Measurements from ENCODE around the gene RYR3. TPM values are rescaled to one million over a fixed set of nuclear protein-coding genes. Genes with fewer than 3 reads are reported as not detected.

Gene RYR3
- total and polyA plus RNA-seq, 2 of the 13 experiments (the other 11 are each of a cell fraction or from before 2014, with no cell fraction given): not detected

DNA sequence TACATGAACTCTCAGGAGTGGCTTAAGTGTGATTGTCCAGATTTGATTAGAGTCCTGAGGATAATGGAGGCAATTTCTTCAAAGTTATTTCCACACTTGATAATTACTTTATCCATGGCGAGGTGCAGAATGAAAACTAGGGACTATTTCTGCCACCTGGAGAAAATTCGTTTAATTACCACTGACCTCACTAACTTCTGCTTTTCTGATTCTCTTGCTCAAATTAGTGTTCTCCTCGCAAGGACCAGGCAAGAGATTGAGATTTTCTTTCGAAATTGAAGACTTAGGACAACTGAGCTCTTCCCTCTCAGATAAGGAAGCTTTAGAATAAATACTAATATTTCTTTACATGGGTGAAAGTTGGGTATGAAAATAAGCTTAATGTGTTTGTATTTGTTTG lies 135.2 kb downstream of the RYR3 start:
- DNase-seq (ENCODE audit: low spot score): no peak
- intact Hi-C loops (cut with micrococcal nuclease; ENCODE audit: unreplicated experiment): no loop called here
- Histone ChIP-seq H3K36me3 (replicated peaks in 1 of 2; ENCODE audit: control insufficient read depth in 1 of 2, insufficient read depth in 2 of 2, low read length in 2 of 2) (no peaks in the 10 kb centered on the region), H3K4me1 (ENCODE audit: insufficient read depth, low read length) (no peaks in the 10 kb centered on the region), H3K79me2 (ENCODE audit: insufficient read depth, low read length) (no peaks in the 10 kb centered on the region), H3K4me2 (ENCODE audit: low read depth, low read length) (no peak overlapping the region), H4K20me1 (ENCODE audit: insufficient read depth, low read length) (no peaks in the 10 kb centered on the region), H3K4me3 (replicated peaks in 1 of 3; ENCODE audit: insufficient read depth in 1 of 3, low read depth in 2 of 3, low read length in 3 of 3) (no peak overlapping the region), H2AFZ (ENCODE audit: low read length) (no peak overlapping the region), H3K27me3 (ENCODE audit: control insufficient read depth in 1 of 2, insufficient read depth in 2 of 2, low read length in 2 of 2) (no peaks in the 10 kb centered on the region), H3K9me3 (ENCODE audit: low read length) (no peaks in the 10 kb centered on the region), H3K27ac (ENCODE audit: extremely low read length, insufficient read depth, low read length) (no peak overlapping the region), H3K9ac (ENCODE audit: insufficient read depth, low read depth, low read length) (no peak overlapping the region)
- no peak for ATAC-seq
- no peak for TF ChIP-seq FOXP1 (IDR thresholded peaks at IDR 0.05)
- TF ChIP-seq FOXP1 (CRISPR knock-in tag; IDR thresholded peaks at IDR 0.05): no peak
- TF ChIP-seq, protein P1, sequence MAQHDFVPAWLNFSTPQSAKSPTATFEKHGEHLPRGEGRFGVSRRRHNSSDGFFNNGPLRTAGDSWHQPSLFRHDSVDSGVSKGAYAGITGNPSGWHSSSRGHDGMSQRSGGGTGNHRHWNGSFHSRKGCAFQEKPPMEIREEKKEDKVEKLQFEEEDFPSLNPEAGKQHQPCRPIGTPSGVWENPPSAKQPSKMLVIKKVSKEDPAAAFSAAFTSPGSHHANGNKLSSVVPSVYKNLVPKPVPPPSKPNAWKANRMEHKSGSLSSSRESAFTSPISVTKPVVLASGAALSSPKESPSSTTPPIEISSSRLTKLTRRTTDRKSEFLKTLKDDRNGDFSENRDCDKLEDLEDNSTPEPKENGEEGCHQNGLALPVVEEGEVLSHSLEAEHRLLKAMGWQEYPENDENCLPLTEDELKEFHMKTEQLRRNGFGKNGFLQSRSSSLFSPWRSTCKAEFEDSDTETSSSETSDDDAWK (CRISPR knock-in tag; IDR thresholded peaks at IDR 0.05): no peak
- no peak for TF ChIP-seq TCF12 (IDR thresholded peaks at IDR 0.05)
- no peak for TF ChIP-seq TCF12 (CRISPR knock-in tag; IDR thresholded peaks at IDR 0.05)
- no peak for TF ChIP-seq RBM22 (optimal IDR thresholded peaks at IDR 0.05; ENCODE audit: low read length)
- no peak for TF ChIP-seq KDM3A (CRISPR knock-in tag; IDR thresholded peaks at IDR 0.05; ENCODE audit: low read depth)
- no peak for TF ChIP-seq RXRB (CRISPR knock-in tag; IDR thresholded peaks at IDR 0.05; ENCODE audit: borderline replicate concordance)
- TF ChIP-seq RFX1 (IDR thresholded peaks at IDR 0.05): no peak
- TF ChIP-seq GTF3A (CRISPR knock-in tag; conservative IDR thresholded peaks at IDR 0.05): no peak
- no peak for TF ChIP-seq HMG20B (CRISPR knock-in tag; conservative IDR thresholded peaks at IDR 0.05)
- TF ChIP-seq ZNF7 (CRISPR knock-in tag; IDR thresholded peaks at IDR 0.05): no peak
- TF ChIP-seq, protein P2, sequence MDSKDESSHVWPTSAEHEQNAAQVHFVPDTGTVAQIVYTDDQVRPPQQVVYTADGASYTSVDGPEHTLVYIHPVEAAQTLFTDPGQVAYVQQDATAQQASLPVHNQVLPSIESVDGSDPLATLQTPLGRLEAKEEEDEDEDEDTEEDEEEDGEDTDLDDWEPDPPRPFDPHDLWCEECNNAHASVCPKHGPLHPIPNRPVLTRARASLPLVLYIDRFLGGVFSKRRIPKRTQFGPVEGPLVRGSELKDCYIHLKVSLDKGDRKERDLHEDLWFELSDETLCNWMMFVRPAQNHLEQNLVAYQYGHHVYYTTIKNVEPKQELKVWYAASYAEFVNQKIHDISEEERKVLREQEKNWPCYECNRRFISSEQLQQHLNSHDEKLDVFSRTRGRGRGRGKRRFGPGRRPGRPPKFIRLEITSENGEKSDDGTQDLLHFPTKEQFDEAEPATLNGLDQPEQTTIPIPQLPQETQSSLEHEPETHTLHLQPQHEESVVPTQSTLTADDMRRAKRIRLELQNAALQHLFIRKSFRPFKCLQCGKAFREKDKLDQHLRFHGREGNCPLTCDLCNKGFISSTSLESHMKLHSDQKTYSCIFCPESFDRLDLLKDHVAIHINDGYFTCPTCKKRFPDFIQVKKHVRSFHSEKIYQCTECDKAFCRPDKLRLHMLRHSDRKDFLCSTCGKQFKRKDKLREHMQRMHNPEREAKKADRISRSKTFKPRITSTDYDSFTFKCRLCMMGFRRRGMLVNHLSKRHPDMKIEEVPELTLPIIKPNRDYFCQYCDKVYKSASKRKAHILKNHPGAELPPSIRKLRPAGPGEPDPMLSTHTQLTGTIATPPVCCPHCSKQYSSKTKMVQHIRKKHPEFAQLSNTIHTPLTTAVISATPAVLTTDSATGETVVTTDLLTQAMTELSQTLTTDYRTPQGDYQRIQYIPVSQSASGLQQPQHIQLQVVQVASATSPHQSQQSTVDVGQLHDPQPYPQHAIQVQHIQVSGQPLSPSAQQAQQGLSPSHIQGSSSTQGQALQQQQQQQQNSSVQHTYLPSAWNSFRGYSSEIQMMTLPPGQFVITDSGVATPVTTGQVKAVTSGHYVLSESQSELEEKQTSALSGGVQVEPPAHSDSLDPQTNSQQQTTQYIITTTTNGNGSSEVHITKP (CRISPR knock-in tag; IDR thresholded peaks at IDR 0.05; ENCODE audit: low read depth): no peak
- FAIRE-seq: no peak
- no TSS peak for BruUV-seq (replicated peaks)
- WGBS (ENCODE audit: low lambda C conversion rate): 0% methylated on average over 4 of the region's 4 CpGs
- ChIA-PET CTCF (ENCODE audit: low intra/inter-chr PET ratio, low total read pairs) (no interaction called here), POLR2A (no interaction called here)
- in situ Hi-C loops (cut with HindIII; ENCODE audit: extremely low pct_ligation_motif_present, low pct_unique_long_range_greater_than_20kb): no loop called here

Measured in HepG2 (cell line).